Esophagus squamous epithelium (tissue), 5 donors: Measurements from ENCODE around the gene BRINP3. TPM values are rescaled to one million over a fixed set of nuclear protein-coding genes. Genes with fewer than 3 reads are reported as not detected.

Experiments used
- DNase-seq: peaks from one replicate; lab custom pipeline; 2025; lab: John Stamatoyannopoulos, UW
- H3K27ac ChIP-seq, 4 donors: fragments of 200-600 bp; sonication (generic); one replicate each; pipeline ENCODE4 v1.5.1; 2016 to 2019; ENCODE audit warnings: mild to moderate bottlenecking in 1 of 4
- H3K27me3 ChIP-seq, 4 donors: fragments of 200-600 bp; sonication (generic); 1 replicate in 3 of 4; 2 replicates in 1 of 4; pipeline versions ENCODE4 v1.5.1 to v1.6.0; 2017 to 2021; ENCODE audit warnings: antibody characterized with exemption in 1 of 4
- H3K36me3 ChIP-seq, 3 donors: fragments of 200-600 bp; sonication (generic); one replicate each; pipeline ENCODE4 v1.5.1; 2016 to 2019
- H3K4me1 ChIP-seq, 3 donors: fragments of 200-600 bp; sonication (generic); one replicate each; pipeline ENCODE4 v1.5.1; 2017 to 2019
- H3K4me3 ChIP-seq, 4 donors: fragments of 200-600 bp; sonication (generic); 1 replicate in 3 of 4; 2 replicates in 1 of 4; pipeline ENCODE4 v1.5.1; 2016 to 2019; ENCODE audit warnings: mild to moderate bottlenecking in 2 of 4, moderate library complexity in 1 of 4
- H3K9me3 ChIP-seq, 3 donors: fragments of 200-600 bp; sonication (generic); one replicate each; pipeline ENCODE4 v1.5.1; 2016 to 2019
- POLR2A ChIP-seq, 4 donors: fragments of 450-650 bp; IDR thresholded peaks; one replicate each; pipeline ENCODE4 v1.6.1; 2017; ENCODE audit warnings: antibody characterized with exemption in 4 of 4, mild to moderate bottlenecking in 4 of 4, moderate library complexity in 3 of 4
- WGBS, 2 donors: methylation state at CpG; one replicate each; pipeline ENCODE4 v1.1.5; 2018; 5-methylcytosine and 5-hydroxymethylcytosine counted together
- intact Hi-C: fragments of 100-400 bp; cut with DNase I; formaldehyde crosslinking; loops from one replicate; pipeline ENCODE4 v1.15.0; 2022
- total RNA-seq, 4 donors: library from RNA; depleted of rRNA; stranded (reverse); fragments of >200 nt; gene quantifications; one replicate each; pipeline ENCODE4 v1.1.0, GENCODE V29; 2016
- TF ChIP-seq, protein P1 (sequence below), 6 experiments: fragments of 450-650 bp in 4 of 6; fragments of 200-600 bp in 2 of 6; sonication (generic) in 2 of 6; IDR thresholded peaks; one replicate each; pipeline ENCODE4 v1.5.1; 2016 to 2019; ENCODE audit warnings: antibody characterized with exemption in 6 of 6, mild to moderate bottlenecking in 4 of 6, moderate library complexity in 4 of 6
- donor health status: DM: yes; HTN: yes; CAD: no.

BRINP3 gene
- total RNA-seq, 4 donors from 2014 or later = 0.50 to 0.95 TPM; not detected in 2

DNA sequence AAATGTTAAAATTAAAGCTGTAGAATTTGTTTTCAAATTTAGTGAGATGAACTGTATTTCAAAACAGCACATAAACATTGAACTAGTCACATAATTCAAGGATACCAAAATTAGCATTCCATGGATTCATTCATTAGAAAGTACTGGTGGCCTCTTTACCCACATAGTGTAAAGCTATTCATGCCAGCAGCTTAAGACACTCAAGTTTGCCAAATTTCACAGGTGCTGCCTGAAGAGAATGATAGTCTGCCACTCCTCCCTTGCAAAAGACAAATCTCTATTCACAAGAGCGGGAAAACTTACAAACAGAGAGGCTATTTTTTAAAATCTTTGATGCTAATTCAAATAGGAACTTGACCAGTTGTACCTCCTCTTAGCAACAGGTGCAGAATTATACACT is 337.0 kb downstream of the BRINP3 start:
- H3K27me3 ChIP-seq = no peaks in the 10 kb centered on the region
- intact Hi-C loops = no loop called here
- no peaks in the 10 kb centered on the region for H3K36me3 ChIP-seq
- no peaks in the 10 kb centered on the region for H3K9me3 ChIP-seq
- H3K4me1 ChIP-seq = no peaks in the 10 kb centered on the region
- DNase-seq = no peak
- 35 to 36% methylated on average over 1 of the region's 1 CpG for WGBS, 2 donors
- H3K27ac ChIP-seq = no peak overlapping the region
- H3K4me3 ChIP-seq = no peak overlapping the region
- TF ChIP-seq, protein P1, sequence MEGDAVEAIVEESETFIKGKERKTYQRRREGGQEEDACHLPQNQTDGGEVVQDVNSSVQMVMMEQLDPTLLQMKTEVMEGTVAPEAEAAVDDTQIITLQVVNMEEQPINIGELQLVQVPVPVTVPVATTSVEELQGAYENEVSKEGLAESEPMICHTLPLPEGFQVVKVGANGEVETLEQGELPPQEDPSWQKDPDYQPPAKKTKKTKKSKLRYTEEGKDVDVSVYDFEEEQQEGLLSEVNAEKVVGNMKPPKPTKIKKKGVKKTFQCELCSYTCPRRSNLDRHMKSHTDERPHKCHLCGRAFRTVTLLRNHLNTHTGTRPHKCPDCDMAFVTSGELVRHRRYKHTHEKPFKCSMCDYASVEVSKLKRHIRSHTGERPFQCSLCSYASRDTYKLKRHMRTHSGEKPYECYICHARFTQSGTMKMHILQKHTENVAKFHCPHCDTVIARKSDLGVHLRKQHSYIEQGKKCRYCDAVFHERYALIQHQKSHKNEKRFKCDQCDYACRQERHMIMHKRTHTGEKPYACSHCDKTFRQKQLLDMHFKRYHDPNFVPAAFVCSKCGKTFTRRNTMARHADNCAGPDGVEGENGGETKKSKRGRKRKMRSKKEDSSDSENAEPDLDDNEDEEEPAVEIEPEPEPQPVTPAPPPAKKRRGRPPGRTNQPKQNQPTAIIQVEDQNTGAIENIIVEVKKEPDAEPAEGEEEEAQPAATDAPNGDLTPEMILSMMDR (IDR thresholded peaks at IDR 0.05) = no peak
- no peak for TF ChIP-seq POLR2A (IDR thresholded peaks at IDR 0.05)

DNA sequence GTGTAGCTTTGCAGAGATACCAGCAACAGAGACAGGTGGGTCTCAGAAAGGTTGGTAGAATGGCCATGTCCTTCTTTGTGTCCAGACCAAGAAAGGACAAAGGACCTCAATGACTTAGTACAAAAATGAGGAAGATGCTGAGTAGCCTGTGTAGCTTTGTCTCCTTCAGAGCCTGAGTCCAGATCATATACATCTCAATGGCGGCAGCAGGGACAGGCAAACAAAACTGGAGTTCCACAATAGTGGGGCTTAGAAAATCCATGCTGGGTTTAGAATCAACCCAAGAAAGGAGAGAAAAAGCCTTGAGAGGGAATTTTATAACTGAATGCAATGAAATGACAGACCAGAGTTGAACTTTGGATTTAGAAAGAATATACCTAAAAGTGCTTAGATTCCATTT is 339.0 kb downstream of the BRINP3 start:
- H3K4me3 ChIP-seq = no peak overlapping the region

DNA sequence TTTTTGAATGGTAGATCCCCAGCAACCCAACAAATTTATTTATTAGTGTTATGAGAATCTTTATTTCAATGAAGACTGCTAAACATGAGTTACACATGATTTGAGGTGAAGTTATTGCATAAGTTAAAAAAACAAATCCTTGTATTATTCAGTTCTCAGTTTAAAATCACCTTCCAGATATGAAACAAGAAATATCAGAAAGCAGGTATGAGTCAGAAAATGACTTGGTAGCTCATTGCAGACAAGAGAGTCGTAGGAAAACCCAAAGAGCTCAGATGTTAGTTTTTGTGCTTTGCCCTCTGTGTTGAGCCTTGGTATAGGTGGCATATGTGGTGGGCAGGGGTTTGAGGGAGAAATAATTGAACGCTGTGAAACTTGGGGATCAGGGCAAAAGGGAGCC is 339.4 kb downstream of the BRINP3 start:
- no peaks in the 10 kb centered on the region for H3K9me3 ChIP-seq
- no peaks in the 10 kb centered on the region for H3K4me1 ChIP-seq
- H3K4me3 ChIP-seq = no peak overlapping the region
- intact Hi-C loops = no loop called here
- no peaks in the 10 kb centered on the region for H3K27me3 ChIP-seq
- no peak overlapping the region for H3K27ac ChIP-seq
- no peaks in the 10 kb centered on the region for H3K36me3 ChIP-seq
- TF ChIP-seq POLR2A (IDR thresholded peaks at IDR 0.05) = no peak
- TF ChIP-seq, protein P1 (IDR thresholded peaks at IDR 0.05) = no peak
- WGBS, 2 donors = 54 to 70% methylated on average over 2 of the region's 2 CpGs
- no peak for DNase-seq

More for the DNA sequence above, 339.0 kb downstream of the BRINP3 start:
- WGBS, 2 donors = 89 to 91% methylated on average over 1 of the region's 1 CpG
- H3K36me3 ChIP-seq = no peaks in the 10 kb centered on the region
- no peaks in the 10 kb centered on the region for H3K9me3 ChIP-seq
- H3K4me1 ChIP-seq = no peaks in the 10 kb centered on the region
- H3K27me3 ChIP-seq = no peaks in the 10 kb centered on the region
- intact Hi-C loops = no loop called here
- TF ChIP-seq, protein P1 (IDR thresholded peaks at IDR 0.05) = no peak
- TF ChIP-seq POLR2A (IDR thresholded peaks at IDR 0.05) = no peak
- no peak for DNase-seq
- no peak overlapping the region for H3K27ac ChIP-seq

DNA sequence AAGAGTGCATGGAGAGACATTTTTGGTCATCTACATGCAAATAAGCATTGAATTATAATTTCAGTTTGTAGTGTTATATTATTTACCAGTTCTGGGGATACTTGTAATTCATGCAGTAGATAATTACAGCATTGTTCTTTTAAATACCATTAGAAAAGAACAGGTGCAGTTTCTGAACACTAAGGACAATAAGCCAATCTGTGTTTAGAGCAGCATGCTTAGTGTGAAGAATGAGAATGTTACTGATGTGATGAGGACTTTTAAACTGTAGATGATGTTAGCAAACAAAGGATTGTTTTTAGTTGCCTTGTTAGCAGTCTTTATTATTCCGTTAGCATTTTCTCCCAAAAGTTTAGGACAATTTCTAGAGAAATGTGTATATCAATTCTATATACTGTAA is 348.3 kb downstream of the BRINP3 start:
- no peak overlapping the region for H3K4me3 ChIP-seq
- H3K4me1 ChIP-seq = no peaks in the 10 kb centered on the region
- H3K9me3 ChIP-seq = no peaks in the 10 kb centered on the region
- no peak for DNase-seq
- 47 to 74% methylated on average over 1 of the region's 1 CpG for WGBS, 2 donors
- H3K27me3 ChIP-seq = no peaks in the 10 kb centered on the region
- TF ChIP-seq POLR2A (IDR thresholded peaks at IDR 0.05) = no peak
- TF ChIP-seq, protein P1 (IDR thresholded peaks at IDR 0.05) = no peak
- no peak overlapping the region for H3K27ac ChIP-seq
- H3K36me3 ChIP-seq = no peaks in the 10 kb centered on the region
- intact Hi-C loops = no loop called here

DNA sequence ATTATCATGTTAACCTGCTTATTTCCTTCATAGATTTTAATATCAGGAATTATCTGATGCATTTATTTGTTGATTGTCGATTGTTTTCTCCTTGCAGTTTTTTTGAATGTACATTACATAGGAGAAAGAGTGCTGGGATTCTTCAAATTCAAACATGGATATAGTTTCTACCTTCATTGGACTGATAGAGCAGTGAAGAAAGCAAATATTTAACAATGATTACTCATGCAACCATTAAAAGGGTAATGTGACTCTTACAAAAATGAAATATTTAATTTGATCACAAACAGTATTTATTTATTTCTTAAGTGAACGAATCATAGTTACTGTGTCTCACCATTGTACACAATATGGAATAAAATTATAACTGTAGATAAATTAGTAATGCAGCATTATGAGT is 350.9 kb downstream of the BRINP3 start:
- H3K4me1 ChIP-seq = no peaks in the 10 kb centered on the region
- 54 to 60% methylated on average over 2 of the region's 2 CpGs for WGBS, 2 donors
- no peaks in the 10 kb centered on the region for H3K9me3 ChIP-seq
- TF ChIP-seq, protein P1 (IDR thresholded peaks at IDR 0.05) = no peak
- TF ChIP-seq POLR2A (IDR thresholded peaks at IDR 0.05) = no peak
- DNase-seq = no peak
- intact Hi-C loops = no loop called here
- H3K36me3 ChIP-seq = no peaks in the 10 kb centered on the region
- H3K4me3 ChIP-seq = no peak overlapping the region
- H3K27ac ChIP-seq = no peak overlapping the region
- H3K27me3 ChIP-seq = no peaks in the 10 kb centered on the region
